ENCODE data around the gene RAB11A.

Gene RAB11A

DNA sequence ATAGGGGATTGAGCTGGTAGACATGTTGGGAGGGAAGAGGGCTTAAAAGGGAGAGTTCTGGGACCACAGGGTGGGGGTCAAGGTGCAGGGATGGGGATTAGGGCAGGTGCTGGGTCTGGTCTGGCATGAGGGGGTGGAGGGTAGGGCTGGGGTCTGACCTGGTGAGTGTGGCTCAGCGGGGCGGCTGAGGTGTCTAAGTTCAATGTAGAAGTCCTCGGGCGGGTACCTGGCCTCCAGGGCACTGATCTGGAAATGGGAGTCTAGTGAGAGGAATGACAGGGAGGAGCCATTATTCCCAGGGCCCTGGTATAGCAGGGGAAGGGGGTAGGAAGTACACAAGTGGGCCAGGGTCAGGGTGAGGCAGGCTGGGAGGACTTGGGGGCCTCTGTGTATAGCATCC lies 39.6 kb downstream of the RAB11A start:
- no peak overlapping the region for H3K4me3 ChIP-seq (ENCODE audit: control insufficient read depth in 1 of 7, extremely low read depth in 1 of 7, insufficient read depth in 4 of 7, low read depth in 2 of 7, low read length in 6 of 7)
- DNase-seq, result no peak
- CTCF ChIA-PET, result interaction anchor here (0.9 kb wide), 1 partner anchor 11 kb away, joined by 3 read pairs; no protein-coding TSS in a partner anchor
- H3K4me1 ChIP-seq (ENCODE audit: control extremely low read depth in 1 of 4, control insufficient read depth in 4 of 4, insufficient read depth in 4 of 4, low read length in 3 of 4), result peaks cover 0 to 2% (median 0%) of the 10 kb centered on the region in 4 experiments
- H3K27ac ChIP-seq (ENCODE audit: insufficient read depth in 1 of 2, low read depth in 1 of 2, low read length in 2 of 2, poor library complexity in 1 of 2, severe bottlenecking in 2 of 2), result no peak overlapping the region
- H3K9me3 ChIP-seq (ENCODE audit: control extremely low read depth in 1 of 5, control insufficient read depth in 4 of 5, insufficient read depth in 2 of 5, low read depth in 1 of 5, low read length in 4 of 5), result no peaks in the 10 kb centered on the region
- H3K27me3 ChIP-seq (replicated peaks in 2 of 5; ENCODE audit: control insufficient read depth in 4 of 5, insufficient read depth in 5 of 5, low read length in 4 of 5), result no peaks in the 10 kb centered on the region
- 97% methylated on average over 4 of the region's 4 CpGs for WGBS (ENCODE audit: insufficient coverage)
- POLR2A ChIA-PET, result no interaction called here
- H3K36me3 ChIP-seq (ENCODE audit: control insufficient read depth in 4 of 4, insufficient read depth in 4 of 4, low read length in 3 of 4), result peaks cover 3 to 58% (median 29%) of the 10 kb centered on the region in 4 experiments

- POLR2A ChIA-PET, result no interaction called here
- Histone ChIP-seq H3K4me3 (ENCODE audit: control insufficient read depth in 1 of 7, extremely low read depth in 1 of 7, insufficient read depth in 4 of 7, low read depth in 2 of 7, low read length in 6 of 7) (no peak overlapping the region), H3K36me3 (ENCODE audit: control insufficient read depth in 4 of 4, insufficient read depth in 4 of 4, low read length in 3 of 4) (peaks cover 3 to 52% (median 25%) of the 10 kb centered on the region in 4 experiments), H3K4me1 (ENCODE audit: control extremely low read depth in 1 of 4, control insufficient read depth in 4 of 4, insufficient read depth in 4 of 4, low read length in 3 of 4) (peaks cover 0 to 2% (median 0%) of the 10 kb centered on the region in 4 experiments), H3K27me3 (replicated peaks in 2 of 5; ENCODE audit: control insufficient read depth in 4 of 5, insufficient read depth in 5 of 5, low read length in 4 of 5) (no peaks in the 10 kb centered on the region), H3K9me3 (ENCODE audit: control extremely low read depth in 1 of 5, control insufficient read depth in 4 of 5, insufficient read depth in 2 of 5, low read depth in 1 of 5, low read length in 4 of 5) (no peaks in the 10 kb centered on the region), H3K27ac (ENCODE audit: insufficient read depth in 1 of 2, low read depth in 1 of 2, low read length in 2 of 2, poor library complexity in 1 of 2, severe bottlenecking in 2 of 2) (no peak overlapping the region)
- CTCF ChIA-PET, result interaction anchor here (0.9 kb wide), 1 partner anchor 12 kb away, joined by 3 read pairs; no protein-coding TSS in a partner anchor
- 100% methylated on average over 3 of the region's 3 CpGs for whole genome bisulfite sequencing (ENCODE audit: insufficient coverage)
- no peak for DNase-seq
These were observed 40.5 kb downstream of the RAB11A start for GRCh38 chr15:65909831-65910230.

DNA sequence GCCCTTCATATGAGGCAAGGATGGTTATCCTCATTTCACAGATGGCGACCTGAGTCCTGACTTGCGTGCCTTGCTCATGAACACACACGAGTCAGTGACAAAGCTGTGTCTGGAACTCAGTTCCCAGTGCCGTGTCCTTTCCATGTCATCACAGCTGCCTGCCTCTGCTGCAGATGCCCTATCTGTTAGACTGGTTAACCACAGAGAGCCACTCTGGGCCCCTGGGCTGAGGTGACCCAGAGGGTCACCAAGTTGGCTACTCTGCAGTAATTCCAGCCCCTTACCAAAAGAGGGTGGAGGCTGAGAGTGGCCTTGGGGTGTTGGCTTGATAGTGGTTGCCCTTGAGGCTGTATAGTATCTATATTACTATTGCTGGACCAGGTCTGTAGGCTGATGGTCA lies 41.0 kb downstream of the RAB11A start:
- Histone ChIP-seq H3K9me3 (ENCODE audit: control extremely low read depth in 1 of 5, control insufficient read depth in 4 of 5, insufficient read depth in 2 of 5, low read depth in 1 of 5, low read length in 4 of 5) (no peaks in the 10 kb centered on the region), H3K27me3 (replicated peaks in 2 of 5; ENCODE audit: control insufficient read depth in 4 of 5, insufficient read depth in 5 of 5, low read length in 4 of 5) (no peaks in the 10 kb centered on the region), H3K36me3 (ENCODE audit: control insufficient read depth in 4 of 4, insufficient read depth in 4 of 4, low read length in 3 of 4) (peaks cover 3 to 47% (median 23%) of the 10 kb centered on the region in 4 experiments), H3K4me3 (ENCODE audit: control insufficient read depth in 1 of 7, extremely low read depth in 1 of 7, insufficient read depth in 4 of 7, low read depth in 2 of 7, low read length in 6 of 7) (no peak overlapping the region), H3K4me1 (ENCODE audit: control extremely low read depth in 1 of 4, control insufficient read depth in 4 of 4, insufficient read depth in 4 of 4, low read length in 3 of 4) (peaks cover 0 to 2% (median 0%) of the 10 kb centered on the region in 4 experiments), H3K27ac (ENCODE audit: insufficient read depth in 1 of 2, low read depth in 1 of 2, low read length in 2 of 2, poor library complexity in 1 of 2, severe bottlenecking in 2 of 2) (no peak overlapping the region)
- 98% methylated on average over 4 of the region's 4 CpGs for WGBS (ENCODE audit: insufficient coverage)
- DNase-seq, result no peak
- POLR2A ChIA-PET, result no interaction called here
- CTCF ChIA-PET, result interaction anchor here (1.0 kb wide), 1 partner anchor 15 kb away, joined by 3 read pairs; no protein-coding TSS in a partner anchor

GRCh38 chr15:65912235-65912634 lies 42.9 kb downstream of the RAB11A start:
- CTCF ChIA-PET, result no interaction called here
- Histone ChIP-seq H3K27me3 (replicated peaks in 2 of 5; ENCODE audit: control insufficient read depth in 4 of 5, insufficient read depth in 5 of 5, low read length in 4 of 5) (no peaks in the 10 kb centered on the region), H3K27ac (ENCODE audit: insufficient read depth in 1 of 2, low read depth in 1 of 2, low read length in 2 of 2, poor library complexity in 1 of 2, severe bottlenecking in 2 of 2) (no peak overlapping the region), H3K4me1 (ENCODE audit: control extremely low read depth in 1 of 4, control insufficient read depth in 4 of 4, insufficient read depth in 4 of 4, low read length in 3 of 4) (peaks cover 0 to 2% (median 0%) of the 10 kb centered on the region in 4 experiments), H3K36me3 (ENCODE audit: control insufficient read depth in 4 of 4, insufficient read depth in 4 of 4, low read length in 3 of 4) (peaks cover 3 to 34% (median 12%) of the 10 kb centered on the region in 4 experiments), H3K4me3 (ENCODE audit: control insufficient read depth in 1 of 7, extremely low read depth in 1 of 7, insufficient read depth in 4 of 7, low read depth in 2 of 7, low read length in 6 of 7) (no peak overlapping the region), H3K9me3 (ENCODE audit: control extremely low read depth in 1 of 5, control insufficient read depth in 4 of 5, insufficient read depth in 2 of 5, low read depth in 1 of 5, low read length in 4 of 5) (no peaks in the 10 kb centered on the region)
- 100% methylated on average over 1 of the region's 2 CpGs for WGBS (ENCODE audit: insufficient coverage)
- DNase-seq, result no peak
- POLR2A ChIA-PET, result no interaction called here

GRCh38 chr15:65913631-65914199 lies 44.4 kb downstream of the RAB11A start:
- ChIA-PET POLR2A (interaction anchor here (1.1 kb wide), 1 partner anchor 11 kb away, joined by 3 read pairs; no protein-coding TSS in a partner anchor), CTCF (no interaction called here)
- Histone ChIP-seq H3K4me1 (ENCODE audit: control extremely low read depth in 1 of 4, control insufficient read depth in 4 of 4, insufficient read depth in 4 of 4, low read length in 3 of 4) (peaks cover 0 to 2% (median 0%) of the 10 kb centered on the region in 4 experiments), H3K4me3 (ENCODE audit: control insufficient read depth in 1 of 7, extremely low read depth in 1 of 7, insufficient read depth in 4 of 7, low read depth in 2 of 7, low read length in 6 of 7) (no peak overlapping the region), H3K9me3 (ENCODE audit: control extremely low read depth in 1 of 5, control insufficient read depth in 4 of 5, insufficient read depth in 2 of 5, low read depth in 1 of 5, low read length in 4 of 5) (no peaks in the 10 kb centered on the region), H3K27ac (ENCODE audit: insufficient read depth in 1 of 2, low read depth in 1 of 2, low read length in 2 of 2, poor library complexity in 1 of 2, severe bottlenecking in 2 of 2) (no peak overlapping the region), H3K27me3 (replicated peaks in 2 of 5; ENCODE audit: control insufficient read depth in 4 of 5, insufficient read depth in 5 of 5, low read length in 4 of 5) (no peaks in the 10 kb centered on the region), H3K36me3 (ENCODE audit: control insufficient read depth in 4 of 4, insufficient read depth in 4 of 4, low read length in 3 of 4) (peaks cover 0 to 22% (median 9%) of the 10 kb centered on the region in 4 experiments)
- 98% methylated on average over 9 of the region's 13 CpGs for WGBS (ENCODE audit: insufficient coverage)
- DNase-seq, result no peak

- ChIA-PET POLR2A (no interaction called here), CTCF (no interaction called here)
- no peak overlapping the region for H3K27ac ChIP-seq (ENCODE audit: insufficient read depth in 1 of 2, low read depth in 1 of 2, low read length in 2 of 2, poor library complexity in 1 of 2, severe bottlenecking in 2 of 2)
- H3K4me1 ChIP-seq (ENCODE audit: control extremely low read depth in 1 of 4, control insufficient read depth in 4 of 4, insufficient read depth in 4 of 4, low read length in 3 of 4), result peaks cover 0 to 2% (median 0%) of the 10 kb centered on the region in 4 experiments
- H3K27me3 ChIP-seq (replicated peaks in 2 of 5; ENCODE audit: control insufficient read depth in 4 of 5, insufficient read depth in 5 of 5, low read length in 4 of 5), result no peaks in the 10 kb centered on the region
- H3K36me3 ChIP-seq (ENCODE audit: control insufficient read depth in 4 of 4, insufficient read depth in 4 of 4, low read length in 3 of 4), result peaks cover 0 to 19% (median 9%) of the 10 kb centered on the region in 4 experiments
- H3K4me3 ChIP-seq (ENCODE audit: control insufficient read depth in 1 of 7, extremely low read depth in 1 of 7, insufficient read depth in 4 of 7, low read depth in 2 of 7, low read length in 6 of 7), result no peak overlapping the region
- H3K9me3 ChIP-seq (ENCODE audit: control extremely low read depth in 1 of 5, control insufficient read depth in 4 of 5, insufficient read depth in 2 of 5, low read depth in 1 of 5, low read length in 4 of 5), result no peaks in the 10 kb centered on the region
- WGBS (ENCODE audit: insufficient coverage), result no CpG with 5 or more reads among the region's 4 CpGs
- no peak for DNase-seq
These were observed 45.1 kb downstream of the RAB11A start for GRCh38 chr15:65914386-65914785.

DNA sequence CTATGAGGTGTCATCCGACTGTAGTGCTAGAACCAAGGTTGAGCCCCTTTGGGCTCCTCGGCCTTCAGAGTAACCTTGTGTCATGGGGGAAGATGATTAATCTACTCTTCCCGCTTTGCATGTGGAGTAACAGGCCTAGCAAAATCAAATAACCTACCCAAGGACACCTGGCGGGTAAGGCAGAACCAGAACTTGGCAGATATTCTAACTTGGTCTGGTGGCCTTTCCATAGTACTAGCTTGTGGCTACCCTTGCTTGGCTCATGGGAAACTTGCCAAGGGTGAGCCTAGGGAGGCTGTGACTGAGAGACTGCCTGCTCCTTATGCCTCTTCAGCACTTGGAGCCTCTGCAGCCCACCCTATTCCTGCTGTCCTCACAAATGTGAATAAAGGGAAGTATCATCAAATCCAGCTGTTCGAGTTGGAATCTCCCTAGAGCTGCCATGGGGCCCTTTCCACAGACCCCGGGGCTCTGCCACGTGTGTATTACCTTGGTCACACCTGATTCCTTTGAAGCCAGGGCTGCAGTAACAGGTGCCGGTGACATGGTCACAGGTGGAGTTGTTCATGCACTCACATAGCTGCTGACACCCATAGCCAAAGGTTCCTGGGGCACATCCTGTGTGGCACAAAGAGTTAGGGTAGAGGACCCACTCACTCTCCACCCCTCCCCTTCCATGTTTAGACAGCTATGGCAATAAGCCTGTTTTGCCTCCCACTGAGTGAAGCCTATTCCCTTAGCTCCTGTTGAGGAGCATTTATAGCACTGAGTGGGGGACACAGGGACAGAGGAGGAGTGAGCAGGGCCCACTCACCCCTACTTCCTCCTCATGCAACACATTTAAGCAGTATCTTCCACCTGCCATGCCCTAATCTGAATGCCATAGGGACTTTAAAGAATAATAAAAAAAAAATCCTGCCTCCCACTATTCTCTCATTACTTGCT lies 46.0 kb downstream of the RAB11A start:
- Histone ChIP-seq H3K27ac (ENCODE audit: insufficient read depth in 1 of 2, low read depth in 1 of 2, low read length in 2 of 2, poor library complexity in 1 of 2, severe bottlenecking in 2 of 2) (no peak overlapping the region), H3K36me3 (ENCODE audit: control insufficient read depth in 4 of 4, insufficient read depth in 4 of 4, low read length in 3 of 4) (peaks cover 0 to 13% (median 7%) of the 10 kb centered on the region in 4 experiments), H3K9me3 (ENCODE audit: control extremely low read depth in 1 of 5, control insufficient read depth in 4 of 5, insufficient read depth in 2 of 5, low read depth in 1 of 5, low read length in 4 of 5) (no peaks in the 10 kb centered on the region), H3K4me1 (ENCODE audit: control extremely low read depth in 1 of 4, control insufficient read depth in 4 of 4, insufficient read depth in 4 of 4, low read length in 3 of 4) (peaks cover 0 to 4% (median 0%) of the 10 kb centered on the region in 4 experiments), H3K4me3 (ENCODE audit: control insufficient read depth in 1 of 7, extremely low read depth in 1 of 7, insufficient read depth in 4 of 7, low read depth in 2 of 7, low read length in 6 of 7) (no peak overlapping the region), H3K27me3 (replicated peaks in 2 of 5; ENCODE audit: control insufficient read depth in 4 of 5, insufficient read depth in 5 of 5, low read length in 4 of 5) (no peaks in the 10 kb centered on the region)
- ChIA-PET CTCF (no interaction called here), POLR2A (no interaction called here)
- whole genome bisulfite sequencing (ENCODE audit: insufficient coverage), result 98% methylated on average over 6 of the region's 8 CpGs
- DNase-seq, result no peak
